ENCODE results near the gene ACTG1.

ACTG1 gene

GRCh38 chr17:81544281-81544974, 31.8 kb upstream of the ACTG1 start:
- no peak for DNase-seq

GRCh38 chr17:81543756-81544155, 31.2 kb upstream of the ACTG1 start:
- DNase-seq = no peak

GRCh38 chr17:81543339-81543675, 30.7 kb upstream of the ACTG1 start:
- DNase-seq = no peak

GRCh38 chr17:81542431-81543338, 30.1 kb upstream of the ACTG1 start:
- DNase-seq = no peak

GRCh38 chr17:81541123-81541522, 28.5 kb upstream of the ACTG1 start:
- DNase-seq = no peak

GRCh38 chr17:81540676-81541027, 28.1 kb upstream of the ACTG1 start:
- no peak for DNase-seq

- no peak for DNase-seq
Observed at GRCh38 chr17:81539961-81540675, 27.5 kb upstream of the ACTG1 start.

- DNase-seq = no peak
Observed at GRCh38 chr17:81539571-81539900, 26.9 kb upstream of the ACTG1 start.

- DNase-seq = no peak
Observed at GRCh38 chr17:81538651-81539570, 26.3 kb upstream of the ACTG1 start.

GRCh38 chr17:81537856-81538555, 25.4 kb upstream of the ACTG1 start:
- no peak for DNase-seq

GRCh38 chr17:81537343-81537855, 24.8 kb upstream of the ACTG1 start:
- DNase-seq = no peak

- DNase-seq = no peak
Observed at GRCh38 chr17:81536299-81537290, 24.0 kb upstream of the ACTG1 start.

GRCh38 chr17:81535480-81536298, 23.1 kb upstream of the ACTG1 start:
- no peak for DNase-seq

- DNase-seq = no peak
Observed at GRCh38 chr17:81535007-81535328, 22.4 kb upstream of the ACTG1 start.

GRCh38 chr17:81534157-81535006, 21.8 kb upstream of the ACTG1 start:
- DNase-seq = no peak

- no peak for DNase-seq
Observed at GRCh38 chr17:81533339-81534141, 20.9 kb upstream of the ACTG1 start.

GRCh38 chr17:81532490-81533287, 20.1 kb upstream of the ACTG1 start:
- DNase-seq = no peak
